ENCODE results near the gene SLC34A1.
"Not testable (repeated sequence)": the region's sequence is repeated elsewhere in the genome, so short reads cannot be mapped to it uniquely, and the experiment has no call there.

Gene SLC34A1

GRCh38 chr5:177355868-177356168, 28.4 kb upstream of the SLC34A1 start:
- DNase-seq: no peak

GRCh38 chr5:177356746-177357145, 27.5 kb upstream of the SLC34A1 start:
- no peak for DNase-seq

- no peak for DNase-seq
Measured at GRCh38 chr5:177357146-177357458, 27.1 kb upstream of the SLC34A1 start.

- peak; percentile 81 for DNase-seq
Measured at GRCh38 chr5:177357459-177358351, 26.5 kb upstream of the SLC34A1 start, which contains the start of gene RGS14. RGS14 (plus strand) TSS chr5:177357924; CDS start chr5:177358025, 101 bp downstream.

- no peak for DNase-seq
Measured at GRCh38 chr5:177358370-177358819, 25.8 kb upstream of the SLC34A1 start.

DNA sequence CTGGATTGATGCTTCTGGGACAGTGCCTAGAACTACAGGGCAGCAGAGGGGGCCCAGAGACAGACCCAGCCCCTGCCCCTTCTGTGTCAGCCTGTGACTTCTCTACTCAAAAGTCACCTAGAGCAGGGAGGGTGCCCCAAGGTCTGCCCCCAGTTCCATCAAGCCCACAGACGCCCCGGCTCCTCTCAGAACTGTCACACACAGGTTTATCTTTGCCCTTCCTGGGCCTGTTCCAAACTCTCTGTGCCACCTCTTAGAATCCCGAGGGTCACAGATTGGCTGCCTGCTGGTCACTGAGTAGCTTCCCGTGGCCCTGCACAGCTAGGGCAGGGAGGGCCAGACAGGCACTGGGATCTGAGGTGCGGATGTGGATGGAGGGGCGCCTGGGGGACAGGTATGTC, 24.8 kb upstream of the SLC34A1 start:
- DNase-seq: no peak

DNA sequence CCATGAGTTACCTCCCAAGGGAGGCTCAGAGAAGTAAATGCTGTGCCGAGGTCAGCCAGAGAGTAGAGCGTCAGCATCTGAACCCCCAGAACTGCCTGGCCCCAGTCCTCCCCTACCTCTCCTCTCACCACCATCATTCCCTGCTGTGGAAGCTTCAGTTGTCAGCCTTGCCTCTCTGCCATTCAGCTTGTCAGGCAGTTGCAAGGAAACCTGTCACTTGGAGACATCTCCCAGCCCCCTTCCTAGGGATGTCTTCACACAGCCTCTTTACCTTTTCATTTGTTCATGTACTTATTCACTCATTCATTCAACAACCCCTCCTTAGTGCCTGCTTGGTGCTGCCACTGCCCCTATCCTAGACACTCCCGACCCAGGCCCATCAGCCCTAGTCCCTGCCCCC, 24.4 kb upstream of the SLC34A1 start:
- no peak for DNase-seq

DNA sequence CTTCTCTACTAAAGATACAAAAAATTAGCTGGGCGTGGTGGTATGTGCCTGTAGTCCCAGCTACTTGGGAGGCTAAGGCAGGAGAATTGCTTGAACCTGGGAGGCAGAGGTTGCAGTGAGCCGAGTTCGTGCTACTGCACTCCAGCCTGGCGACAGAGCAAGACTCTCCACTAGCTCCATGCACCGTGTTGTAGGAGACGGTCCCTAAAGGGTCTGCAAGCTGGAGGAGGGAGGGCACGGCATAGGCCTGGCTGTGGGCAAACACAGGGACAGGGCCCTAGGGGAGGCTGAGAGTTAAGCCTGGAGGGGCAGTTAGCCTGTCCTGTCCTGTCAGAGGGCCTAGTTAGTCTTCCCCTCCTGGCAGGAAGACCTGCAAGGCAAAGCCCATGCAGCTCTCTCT, 23.5 kb upstream of the SLC34A1 start:
- not testable (repeated sequence) for DNase-seq

GRCh38 chr5:177361418-177362291, 22.6 kb upstream of the SLC34A1 start:
- DNase-seq: peak; percentile 40

DNA sequence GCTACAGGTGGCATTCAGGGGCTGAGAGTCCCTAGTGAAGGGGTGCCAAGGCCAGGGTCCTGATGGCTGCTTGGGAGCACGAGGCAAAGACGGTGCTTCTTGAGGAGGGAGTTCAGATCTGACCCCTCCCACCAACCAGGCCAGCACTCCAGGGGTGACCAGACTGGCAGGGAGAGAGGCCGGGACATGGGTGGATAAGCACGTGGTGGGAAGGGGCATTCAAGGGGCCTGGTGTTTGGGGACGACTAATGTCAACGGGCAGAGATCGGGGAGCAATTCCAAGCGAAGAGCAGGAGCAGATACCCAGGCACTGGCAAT, 22.0 kb upstream of the SLC34A1 start:
- DNase-seq: no peak

DNA sequence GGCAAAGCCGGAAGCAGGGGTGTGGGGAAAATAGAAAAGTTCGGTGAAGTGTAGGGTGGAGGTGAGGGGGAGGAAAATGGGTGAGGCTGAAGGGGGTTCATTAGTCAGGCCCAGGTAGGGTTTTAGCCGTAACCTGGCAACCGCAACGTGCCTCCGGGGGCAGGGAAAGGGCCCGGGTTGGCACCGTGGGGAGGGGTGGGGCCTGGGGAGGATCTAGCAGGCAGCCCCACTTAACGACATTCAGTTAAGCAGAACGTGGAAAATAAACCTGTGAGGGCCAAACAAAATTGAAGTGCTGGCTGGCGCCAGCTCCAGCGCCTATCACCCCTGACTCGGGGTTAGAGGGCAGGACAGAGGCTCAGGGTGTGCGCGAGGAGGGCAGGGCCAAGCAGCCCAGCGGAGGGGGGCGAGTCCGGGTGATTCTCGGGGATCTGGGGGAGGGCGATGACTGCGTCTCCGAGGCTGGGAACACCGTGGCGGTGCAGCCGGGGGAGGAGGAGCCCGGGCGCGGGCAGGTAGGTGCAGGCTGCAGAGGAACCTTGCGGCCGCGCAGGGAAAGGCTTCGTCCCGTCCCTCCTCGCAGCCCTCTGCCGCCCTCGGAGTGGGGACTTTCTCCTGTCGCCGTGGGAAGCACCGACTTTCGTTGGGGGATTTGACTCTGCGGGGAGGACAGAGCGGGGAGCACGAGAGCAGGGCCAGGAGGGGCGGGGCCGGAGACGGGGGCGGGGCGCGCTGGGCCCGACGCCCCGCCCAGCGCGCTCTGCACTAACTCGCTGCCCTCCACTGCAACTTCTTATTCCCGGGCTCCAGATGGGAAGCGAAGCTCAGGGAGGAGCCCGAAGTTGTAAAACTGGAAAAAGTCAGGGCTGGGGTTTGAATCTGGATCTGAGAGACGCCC, 21.4 kb upstream of the SLC34A1 start:
- peak; percentile 82 for DNase-seq

- no peak for DNase-seq
Measured at GRCh38 chr5:177363565-177363964, 20.7 kb upstream of the SLC34A1 start.

DNA sequence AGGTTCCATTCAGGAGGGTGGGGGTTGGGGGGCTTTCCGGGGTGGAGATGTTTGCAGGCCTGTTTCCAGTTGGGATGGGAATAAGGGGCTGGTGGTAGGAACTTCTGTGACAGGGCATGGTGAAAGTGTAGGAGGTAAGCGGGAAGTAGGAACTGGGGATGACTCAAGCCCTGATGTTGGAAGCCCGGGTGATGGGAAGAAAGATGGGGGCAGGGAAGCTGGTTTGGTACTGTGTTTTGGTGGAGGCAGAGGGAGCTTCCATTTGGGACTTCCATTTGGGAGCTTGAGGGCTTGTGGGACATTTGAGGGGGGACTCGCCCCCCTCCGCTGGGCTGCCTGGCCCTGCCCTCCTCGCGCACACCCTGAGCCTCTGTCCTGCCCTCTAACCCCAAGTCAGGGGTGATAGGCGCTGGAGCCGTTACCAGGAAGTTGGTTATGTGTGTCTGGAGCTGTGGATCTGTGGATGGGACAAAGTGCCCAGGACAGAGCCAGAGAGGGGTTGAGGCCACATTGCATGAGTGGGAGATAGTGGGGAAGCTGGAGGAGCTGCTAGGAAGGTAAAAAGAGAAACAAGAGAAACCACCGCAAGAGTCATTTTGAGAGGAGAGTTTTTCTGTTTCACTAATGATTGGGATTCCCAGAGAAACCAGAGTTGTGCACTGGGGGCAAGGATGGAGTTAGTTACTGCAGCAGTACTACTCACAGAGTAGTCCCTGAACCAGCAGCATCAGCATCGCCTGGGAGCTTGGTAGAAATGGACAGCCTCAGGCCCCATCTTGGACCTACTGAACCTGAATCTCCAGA, 19.9 kb upstream of the SLC34A1 start:
- DNase-seq: no peak

DNA sequence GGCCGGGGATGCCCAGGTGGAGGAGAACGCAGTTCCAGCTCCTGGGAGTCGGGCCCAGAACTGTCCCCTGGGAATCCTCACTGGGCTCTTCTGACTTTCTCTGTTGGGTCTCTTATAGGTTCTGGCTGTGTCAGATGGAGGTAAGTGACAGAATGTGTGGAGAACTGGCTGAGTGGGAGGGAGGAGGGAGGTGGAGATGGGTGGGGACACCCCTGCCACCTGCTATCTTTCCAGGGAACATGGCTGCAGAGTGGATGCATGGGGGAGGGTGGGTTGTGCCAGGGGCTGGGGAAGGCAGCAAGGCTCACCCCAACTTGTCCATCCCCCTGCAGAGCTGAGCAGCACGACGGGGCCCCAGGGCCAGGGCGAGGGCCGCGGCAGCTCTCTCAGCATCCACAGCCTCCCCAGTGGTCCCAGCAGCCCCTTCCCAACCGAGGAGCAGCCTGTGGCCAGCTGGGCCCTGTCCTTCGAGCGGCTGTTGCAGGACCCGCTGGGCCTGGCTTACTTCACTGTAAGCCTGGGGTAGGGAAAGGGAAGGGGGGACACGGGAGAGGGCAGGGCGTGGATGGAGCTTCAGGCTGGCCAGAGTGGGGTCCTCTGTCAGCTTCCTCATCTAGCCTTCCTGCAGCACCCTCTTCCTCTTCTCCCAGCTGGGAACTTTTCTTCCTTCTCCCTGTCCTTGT, 18.2 kb upstream of the SLC34A1 start:
- DNase-seq: no peak

DNA sequence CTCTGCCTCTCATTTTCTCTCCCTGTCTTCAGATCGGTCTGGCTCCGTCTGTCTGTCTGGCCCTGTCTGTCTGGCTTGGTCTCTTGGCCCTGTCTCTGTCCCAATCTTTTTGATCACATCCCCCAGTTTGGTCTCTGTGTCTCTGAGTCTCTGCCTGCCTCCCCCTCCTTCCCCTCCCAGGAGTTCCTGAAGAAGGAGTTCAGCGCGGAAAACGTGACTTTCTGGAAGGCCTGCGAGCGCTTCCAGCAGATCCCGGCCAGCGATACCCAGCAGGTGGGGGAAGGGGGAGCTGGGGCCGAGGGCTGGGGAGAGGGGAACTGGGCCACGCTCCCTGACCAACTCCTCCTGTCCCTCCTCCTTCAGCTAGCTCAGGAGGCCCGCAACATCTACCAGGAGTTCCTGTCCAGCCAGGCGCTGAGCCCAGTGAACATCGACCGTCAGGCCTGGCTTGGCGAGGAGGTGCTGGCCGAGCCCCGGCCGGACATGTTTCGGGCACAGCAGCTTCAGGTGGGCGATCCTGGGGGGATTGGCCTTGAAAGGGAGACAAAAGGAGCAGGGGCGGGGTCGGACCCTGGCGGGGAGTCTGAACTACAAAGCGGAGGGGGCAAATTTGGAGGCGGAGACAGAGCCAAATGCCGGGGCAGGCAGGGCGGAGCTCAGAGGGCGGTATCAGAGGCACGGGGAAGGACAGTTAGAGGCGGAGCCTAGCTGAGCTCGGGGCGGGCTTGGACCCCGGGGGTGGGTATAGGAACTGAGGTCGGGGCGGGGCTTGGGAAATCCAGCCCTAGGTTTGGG, 17.5 kb upstream of the SLC34A1 start:
- DNase-seq: no peak

DNA sequence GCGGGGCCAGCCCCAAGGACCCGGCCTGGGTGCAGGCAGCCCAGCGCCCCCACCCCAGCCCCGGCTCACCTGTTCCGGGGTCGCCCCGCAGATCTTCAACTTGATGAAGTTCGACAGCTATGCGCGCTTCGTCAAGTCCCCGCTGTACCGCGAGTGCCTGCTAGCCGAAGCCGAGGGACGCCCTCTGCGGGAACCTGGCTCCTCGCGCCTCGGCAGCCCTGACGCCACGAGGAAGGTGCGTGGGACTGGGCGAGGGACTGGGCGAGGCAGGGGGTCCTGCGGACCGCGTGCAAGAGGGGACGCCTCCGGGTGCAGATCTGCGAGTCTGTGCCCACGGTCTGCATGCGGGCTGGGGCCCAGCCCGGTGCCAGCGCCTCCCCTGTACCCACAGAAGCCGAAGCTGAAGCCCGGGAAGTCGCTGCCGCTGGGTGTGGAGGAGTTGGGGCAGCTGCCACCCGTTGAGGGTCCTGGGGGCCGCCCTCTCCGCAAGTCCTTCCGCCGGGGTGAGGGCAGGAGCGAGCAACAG, 16.8 kb upstream of the SLC34A1 start:
- no peak for DNase-seq

- no peak for DNase-seq
Measured at GRCh38 chr5:177367981-177368868, 16.0 kb upstream of the SLC34A1 start.

- DNase-seq: peak; percentile 49
Measured at GRCh38 chr5:177368869-177369644, 15.2 kb upstream of the SLC34A1 start.

All from CD4-positive, alpha-beta T cell treated with Interleukin-6 for 4 hours (primary cell).